Uterus (tissue), 2 donors: ENCODE results near the gene NELFB.
"Not testable (repeated sequence)": the region's sequence is repeated elsewhere in the genome, so short reads cannot be mapped to it uniquely, and the experiment has no call there.

Source experiments
- CTCF ChIP-seq, 4 experiments: fragments of 200-600 bp in 2 of 4; fragments of 450-650 bp in 2 of 4; sonication (generic) in 2 of 4; IDR thresholded peaks; one replicate each; pipeline ENCODE4 v1.5.1; 2016 to 2019; ENCODE audit warnings: antibody characterized with exemption in 4 of 4, mild to moderate bottlenecking in 2 of 4, moderate library complexity in 1 of 4
- POLR2A ChIP-seq, 2 donors: fragments of 450-650 bp; IDR thresholded peaks; one replicate each; pipeline ENCODE4 v1.6.1; 2016; ENCODE audit warnings: antibody characterized with exemption in 2 of 2, mild to moderate bottlenecking in 1 of 2, moderate library complexity in 1 of 2

GRCh38 chr9:137239541-137240200, 15.5 kb upstream of the NELFB start:
- TF ChIP-seq CTCF, POLR2A (IDR thresholded peaks at IDR 0.05): not testable (repeated sequence)
